ENCODE measurements around the gene TMEM144. TPM values are rescaled to one million over a fixed set of nuclear protein-coding genes. Genes with fewer than 3 reads are reported as not detected.

The TMEM144 gene
- total and polyA plus RNA-seq, 2 donors (not counting 1 experiment from before 2014, with no cell fraction given) = 1.5 to 4.6 TPM

DNA sequence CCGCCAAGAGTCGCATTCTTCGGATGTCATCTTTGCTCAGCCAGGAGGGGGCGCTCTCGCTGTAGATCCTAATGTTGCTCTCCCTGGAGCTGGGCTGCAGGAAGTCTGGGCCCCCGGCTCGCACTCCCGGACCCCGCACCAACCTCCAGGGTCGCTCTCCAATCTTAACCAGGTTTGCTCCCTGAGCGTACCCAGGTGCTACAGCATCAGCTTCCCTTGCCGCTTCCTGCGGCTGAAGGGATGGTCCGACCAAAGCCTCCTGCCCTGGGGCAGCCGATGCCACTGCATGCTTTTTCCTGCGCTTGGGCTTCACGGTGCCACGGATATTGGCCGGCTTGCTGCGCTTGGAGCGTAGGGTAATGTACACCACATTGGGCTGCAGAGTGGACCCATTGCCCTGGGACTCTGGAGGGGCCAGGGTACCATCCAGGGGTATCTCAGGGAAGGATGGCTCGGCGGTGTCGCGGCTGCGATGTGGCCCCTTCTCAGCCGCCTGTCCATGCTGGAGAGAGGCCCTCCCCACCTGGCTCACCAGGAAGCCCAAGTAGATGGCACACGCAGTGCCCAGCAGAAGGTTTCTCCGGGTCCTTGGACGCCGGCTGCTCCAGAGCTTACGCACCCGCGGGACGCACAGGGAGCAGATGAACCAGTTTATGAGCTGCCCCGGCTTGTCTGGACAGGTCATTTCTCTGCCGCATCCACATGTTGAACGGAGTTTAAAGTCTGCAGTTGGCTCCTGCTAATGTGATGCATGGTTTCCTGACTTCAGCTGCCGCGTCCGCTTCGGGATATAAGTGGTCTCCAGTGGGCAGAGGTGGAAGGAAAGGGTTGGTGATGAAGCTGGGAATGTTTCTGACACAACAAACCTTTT lies 39.4 kb upstream of the TMEM144 start:
- Histone ChIP-seq H3K9me3 (ENCODE audit: control insufficient read depth, insufficient read depth, low read depth, low read length) (no peaks in the 10 kb centered on the region), H4K20me1 (ENCODE audit: control insufficient read depth, extremely low read depth, insufficient read depth, low read length) (no peaks in the 10 kb centered on the region), H3K9ac (ENCODE audit: insufficient read depth, low read length) (peak overlapping the region; percentile 24), H3K4me3 (replicated peaks in 1 of 4; ENCODE audit: control extremely low read depth in 1 of 4, insufficient read depth in 1 of 4, low read depth in 3 of 4, low read length in 4 of 4) (peak overlapping the region; percentile 37 to 70 (median 56)), H3K4me1 (ENCODE audit: control insufficient read depth, extremely low read depth, insufficient read depth, low read length) (peaks cover 4% of the 10 kb centered on the region), H3K4me2 (ENCODE audit: extremely low read depth, insufficient read depth, low read length) (peak overlapping the region; percentile 69), H3K79me2 (ENCODE audit: control insufficient read depth, insufficient read depth, low read length) (no peaks in the 10 kb centered on the region), H3K36me3 (ENCODE audit: control insufficient read depth, insufficient read depth, low read length) (no peaks in the 10 kb centered on the region), H3K27me3 (ENCODE audit: control insufficient read depth, insufficient read depth, low read length) (no peaks in the 10 kb centered on the region), H2AFZ (ENCODE audit: low read length) (peak overlapping the region; percentile 63), H3K27ac (ENCODE audit: insufficient read depth, low read length) (peak overlapping the region; percentile 11)
- DNase-seq (ENCODE audit: low read depth in 2 of 2) = peak; percentile 22 to 34
- peak; percentile 34 to 42 for TF ChIP-seq CTCF (conservative IDR thresholded peaks at IDR 0.05 in 1 of 2, IDR thresholded peaks at IDR 0.05 in 1 of 2; ENCODE audit: low read depth in 1 of 2, low read length in 2 of 2)
- TF ChIP-seq EZH2 (IDR thresholded peaks at IDR 0.05; ENCODE audit: low read length, missing control alignments) = no peak

DNA sequence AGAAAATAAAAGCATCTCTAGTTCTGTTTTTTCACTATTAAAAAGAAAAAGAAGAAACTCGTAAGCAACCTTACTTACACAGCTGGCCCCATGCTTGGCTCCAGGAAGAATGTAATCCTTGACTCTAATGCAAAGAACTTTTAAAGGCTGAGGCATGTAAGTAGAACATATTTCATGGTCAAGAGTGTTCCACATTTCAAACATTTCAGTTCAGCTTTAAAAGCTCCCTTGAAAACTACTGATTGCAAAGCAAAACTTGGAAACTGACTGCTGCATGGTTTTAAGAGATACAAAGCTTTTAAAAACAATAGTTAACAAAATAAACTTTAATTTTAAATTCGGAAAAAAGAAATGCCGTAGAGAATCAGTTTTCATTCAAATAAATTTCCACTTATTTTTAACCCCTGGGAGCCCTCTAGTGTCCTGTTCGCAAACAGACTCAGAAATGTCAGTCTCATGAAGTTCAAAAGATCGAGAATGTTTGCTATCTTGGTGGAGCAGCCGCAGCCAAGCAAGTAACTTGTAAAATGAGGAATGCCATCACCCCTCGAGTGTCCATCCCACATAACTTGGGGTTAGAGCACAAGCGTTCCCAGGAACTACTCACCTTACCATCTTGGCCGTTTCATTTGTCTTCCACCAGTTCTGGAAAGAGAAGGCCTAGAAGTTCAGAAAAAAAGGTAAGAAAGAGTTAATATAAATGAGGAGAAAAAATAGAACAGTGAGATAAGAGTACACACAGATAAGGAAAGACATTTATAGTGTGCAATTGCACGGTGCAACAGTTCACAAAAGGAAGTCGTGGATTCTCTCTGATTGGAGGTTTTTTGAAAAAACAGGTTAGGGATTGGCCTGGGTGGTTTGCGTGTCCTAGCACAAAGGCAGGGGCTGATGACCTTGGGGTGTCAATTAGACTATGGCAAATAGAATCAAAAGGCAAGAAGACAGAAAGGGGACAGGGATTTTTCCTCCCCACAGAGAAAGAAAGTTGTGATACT lies 37.7 kb upstream of the TMEM144 start, which contains the start of gene GASK1B:
GASK1B (minus strand) TSS at position 765 of the 998 bp plus-strand sequence. CDS start 1,650 bp downstream, outside the sequence.
- no peak for TF ChIP-seq EZH2 (IDR thresholded peaks at IDR 0.05; ENCODE audit: low read length, missing control alignments)
- peak; percentile 73 for TF ChIP-seq CTCF (conservative IDR thresholded peaks at IDR 0.05 in 1 of 2, IDR thresholded peaks at IDR 0.05 in 1 of 2; ENCODE audit: low read depth in 1 of 2, low read length in 2 of 2)
- no peaks in the 10 kb centered on the region for H3K36me3 ChIP-seq (ENCODE audit: control insufficient read depth, insufficient read depth, low read length)

More for the DNA sequence above, 37.7 kb upstream of the TMEM144 start, which contains the start of gene GASK1B:
- DNase-seq (ENCODE audit: low read depth in 2 of 2) = peak; percentile 81 to 86
- H3K9me3 ChIP-seq (ENCODE audit: control insufficient read depth, insufficient read depth, low read depth, low read length) = no peaks in the 10 kb centered on the region
- peak within 1 kb of the TSS; percentile 77 for H3K4me2 ChIP-seq (ENCODE audit: extremely low read depth, insufficient read depth, low read length)
- no peaks in the 10 kb centered on the region for H3K27me3 ChIP-seq (ENCODE audit: control insufficient read depth, insufficient read depth, low read length)
- H3K27ac ChIP-seq (ENCODE audit: insufficient read depth, low read length) = no peak within 1 kb of the TSS
- H3K9ac ChIP-seq (ENCODE audit: insufficient read depth, low read length) = no peak within 1 kb of the TSS
- no peaks in the 10 kb centered on the region for H4K20me1 ChIP-seq (ENCODE audit: control insufficient read depth, extremely low read depth, insufficient read depth, low read length)
- peaks cover 4% of the 10 kb centered on the region for H3K4me1 ChIP-seq (ENCODE audit: control insufficient read depth, extremely low read depth, insufficient read depth, low read length)
- H3K4me3 ChIP-seq (replicated peaks in 1 of 4; ENCODE audit: control extremely low read depth in 1 of 4, insufficient read depth in 1 of 4, low read depth in 3 of 4, low read length in 4 of 4) = peak within 1 kb of the TSS; percentile 37 to 70 (median 56)
- H2AFZ ChIP-seq (ENCODE audit: low read length) = peak within 1 kb of the TSS; percentile 52
- no peaks in the 10 kb centered on the region for H3K79me2 ChIP-seq (ENCODE audit: control insufficient read depth, insufficient read depth, low read length)
